Osteocyte (in vitro differentiated cells): ENCODE results near the gene PDXK. TPM values are rescaled to one million over a fixed set of nuclear protein-coding genes. Genes with fewer than 3 reads are reported as not detected.

Source experiments
- DNase-seq: peaks from one replicate; pipeline ENCODE4 v3.0.0; 2021; ENCODE audit warnings: mixed read lengths; ENCODE audit not compliant: unreplicated experiment; ENCODE audit errors: extremely low spot score
- H3K27ac Mint-ChIP-seq: one replicate; pipeline ENCODE4 v1.8.0; 2021; ENCODE audit warnings: mild to moderate bottlenecking, mixed read lengths; ENCODE audit not compliant: unreplicated experiment
- H3K27me3 Mint-ChIP-seq: one replicate; pipeline ENCODE4 v1.8.0; 2021; ENCODE audit warnings: mixed read lengths; ENCODE audit not compliant: unreplicated experiment
- H3K36me3 Mint-ChIP-seq: one replicate; pipeline ENCODE4 v1.8.0; 2021; ENCODE audit warnings: mixed read lengths; ENCODE audit not compliant: unreplicated experiment
- H3K4me1 Mint-ChIP-seq: one replicate; pipeline ENCODE4 v1.8.0; 2021; ENCODE audit warnings: mixed read lengths; ENCODE audit not compliant: unreplicated experiment
- H3K4me3 Mint-ChIP-seq: one replicate; pipeline ENCODE4 v1.8.0; 2021; ENCODE audit warnings: mild to moderate bottlenecking, moderate library complexity, mixed read lengths; ENCODE audit not compliant: unreplicated experiment
- H3K9me3 Mint-ChIP-seq: one replicate; pipeline ENCODE4 v1.8.0; 2021; ENCODE audit warnings: mixed read lengths; ENCODE audit not compliant: unreplicated experiment
- CTCF ChIP-seq: fragments of 200-600 bp; sonication (generic); IDR thresholded peaks from 2 replicates; pipeline ENCODE4 v1.5.0; 2021; ENCODE audit warnings: antibody characterized with exemption, mild to moderate bottlenecking, moderate library complexity
- total RNA-seq: library from RNA; stranded (reverse); gene quantifications from 2 replicates; pipeline ENCODE4 v1.2.1, GENCODE V29; 2021

Gene PDXK
- total RNA-seq, 1 donor from 2014 or later = 96.7 TPM

- DNase-seq = no peak
- Mint-ChIP-seq H3K4me3 (no peak overlapping the region), H3K27ac (no peak overlapping the region), H3K27me3 (no peaks in the 10 kb centered on the region), H3K36me3 (peaks cover 38% of the 10 kb centered on the region), H3K9me3 (no peaks in the 10 kb centered on the region), H3K4me1 (peaks cover 16% of the 10 kb centered on the region)
- TF ChIP-seq CTCF = no peak
Measured at GRCh38 chr21:43792406-43792805, 73.5 kb downstream of the PDXK start.

GRCh38 chr21:43793243-43793642 lies 74.3 kb downstream of the PDXK start:
- DNase-seq = no peak
- no peaks in the 10 kb centered on the region for H3K9me3 Mint-ChIP-seq
- H3K4me1 Mint-ChIP-seq = peaks cover 16% of the 10 kb centered on the region
- TF ChIP-seq CTCF = no peak
- no peak overlapping the region for H3K27ac Mint-ChIP-seq
- H3K36me3 Mint-ChIP-seq = peaks cover 43% of the 10 kb centered on the region
- H3K27me3 Mint-ChIP-seq = no peaks in the 10 kb centered on the region
- H3K4me3 Mint-ChIP-seq = no peak overlapping the region

GRCh38 chr21:43794311-43794710 lies 75.4 kb downstream of the PDXK start:
- H3K36me3 Mint-ChIP-seq = peaks cover 50% of the 10 kb centered on the region

GRCh38 chr21:43794857-43795256 lies 75.9 kb downstream of the PDXK start:
- TF ChIP-seq CTCF = no peak
- Mint-ChIP-seq H3K36me3 (peaks cover 50% of the 10 kb centered on the region), H3K9me3 (no peaks in the 10 kb centered on the region), H3K4me1 (peaks cover 16% of the 10 kb centered on the region), H3K4me3 (no peak overlapping the region), H3K27me3 (no peaks in the 10 kb centered on the region), H3K27ac (no peak overlapping the region)
- DNase-seq = no peak

More at GRCh38 chr21:43794311-43794710, 75.4 kb downstream of the PDXK start:
- no peak for DNase-seq
- Mint-ChIP-seq H3K9me3 (no peaks in the 10 kb centered on the region), H3K27ac (no peak overlapping the region), H3K27me3 (no peaks in the 10 kb centered on the region), H3K4me3 (no peak overlapping the region), H3K4me1 (peaks cover 16% of the 10 kb centered on the region)
- TF ChIP-seq CTCF = no peak

- no peak for TF ChIP-seq CTCF
- H3K36me3 Mint-ChIP-seq = peaks cover 58% of the 10 kb centered on the region
- H3K4me3 Mint-ChIP-seq = no peak overlapping the region
- no peak overlapping the region for H3K27ac Mint-ChIP-seq
- H3K27me3 Mint-ChIP-seq = no peaks in the 10 kb centered on the region
- H3K4me1 Mint-ChIP-seq = no peaks in the 10 kb centered on the region
- H3K9me3 Mint-ChIP-seq = no peaks in the 10 kb centered on the region
- no peak for DNase-seq
Measured at GRCh38 chr21:43797415-43797814, 78.5 kb downstream of the PDXK start.
